Activated CD8-positive, alpha-beta memory T cell treated with anti-CD3 and anti-CD28 coated beads, Interleukin-2, amount 50 U/mL, for 24 hours (primary cell): Measurements from ENCODE around the gene SLC6A3.
"Not testable (repeated sequence)": the region's sequence is repeated elsewhere in the genome, so short reads cannot be mapped to it uniquely, and the experiment has no call there.

Experiments used
- DNase-seq: peaks from one replicate; pipeline ENCODE4 v3.0.0-alpha.2; 2020; ENCODE audit errors: extremely low read depth

Gene SLC6A3

DNA sequence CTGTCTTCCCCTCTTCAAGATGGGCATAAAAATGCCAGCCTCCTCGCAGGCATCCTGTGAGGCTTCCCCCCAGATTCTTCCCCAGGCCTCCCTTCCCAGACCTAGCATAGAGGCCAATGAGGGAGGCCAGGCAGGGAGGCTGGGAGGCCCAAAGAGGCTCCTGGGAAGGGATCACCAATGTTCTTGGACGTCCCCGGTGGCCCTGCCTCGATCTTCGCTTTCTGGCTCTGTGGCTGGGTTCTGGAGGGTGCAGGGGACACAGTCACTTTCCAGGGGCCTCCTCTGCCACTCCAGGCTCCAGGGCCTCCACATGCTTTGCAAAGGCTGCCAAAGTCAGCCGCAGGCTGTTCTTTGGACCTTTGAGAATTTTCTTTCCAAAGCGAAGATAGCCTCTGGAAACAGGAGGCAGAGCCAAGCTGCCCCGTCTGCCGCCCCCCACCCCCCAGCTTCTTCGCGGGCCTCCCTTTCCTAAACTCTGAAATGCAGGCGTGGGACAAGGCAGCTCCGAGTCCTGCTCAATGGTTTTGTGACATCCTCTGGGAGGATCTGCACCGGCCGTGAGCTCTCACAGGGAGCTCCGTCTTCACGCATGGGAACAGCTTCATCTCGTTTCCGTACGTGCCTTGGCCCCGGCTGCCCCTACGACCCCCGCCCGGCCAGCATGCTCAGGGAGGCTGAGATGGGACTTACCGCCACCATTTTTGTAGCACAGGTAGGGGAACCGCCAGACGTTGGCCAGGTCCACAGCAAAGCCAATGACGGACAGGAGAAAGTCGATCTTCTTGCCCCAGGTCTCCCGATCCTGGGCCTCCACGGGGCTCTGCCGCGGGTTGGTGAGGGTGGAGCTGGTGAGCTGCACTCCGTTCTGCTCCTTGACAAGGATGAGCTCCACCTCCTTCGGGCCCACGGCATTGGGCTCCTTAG, 2.8 kb downstream of the SLC6A3 start:
- DNase-seq = no peak

- DNase-seq = no peak
Measured at GRCh38 chr5:1441166-1441865, 3.9 kb downstream of the SLC6A3 start.

- DNase-seq = no peak
Measured at GRCh38 chr5:1440098-1440493, 5.1 kb downstream of the SLC6A3 start.

GRCh38 chr5:1439388-1440097, 5.7 kb downstream of the SLC6A3 start:
- DNase-seq = no peak

DNA sequence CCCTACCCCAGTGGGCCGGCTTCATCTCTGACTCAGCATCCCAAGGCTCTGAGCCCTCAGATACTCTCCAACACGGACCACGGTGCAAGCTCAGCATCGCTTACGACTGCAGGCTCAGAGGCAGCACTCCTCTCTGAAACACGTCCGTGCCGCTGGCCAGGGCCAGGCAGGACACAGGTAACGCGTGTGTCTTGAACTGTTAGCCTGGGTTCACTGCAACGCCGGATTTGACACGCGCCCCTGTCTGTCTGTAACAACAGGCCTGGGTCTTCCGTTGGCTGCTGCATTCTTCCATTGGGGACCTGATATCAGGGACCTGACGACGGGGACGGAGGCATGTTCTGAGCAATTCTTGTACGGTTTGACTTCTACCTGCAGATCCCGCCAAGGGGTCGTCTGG, 6.4 kb downstream of the SLC6A3 start:
- no peak for DNase-seq

DNA sequence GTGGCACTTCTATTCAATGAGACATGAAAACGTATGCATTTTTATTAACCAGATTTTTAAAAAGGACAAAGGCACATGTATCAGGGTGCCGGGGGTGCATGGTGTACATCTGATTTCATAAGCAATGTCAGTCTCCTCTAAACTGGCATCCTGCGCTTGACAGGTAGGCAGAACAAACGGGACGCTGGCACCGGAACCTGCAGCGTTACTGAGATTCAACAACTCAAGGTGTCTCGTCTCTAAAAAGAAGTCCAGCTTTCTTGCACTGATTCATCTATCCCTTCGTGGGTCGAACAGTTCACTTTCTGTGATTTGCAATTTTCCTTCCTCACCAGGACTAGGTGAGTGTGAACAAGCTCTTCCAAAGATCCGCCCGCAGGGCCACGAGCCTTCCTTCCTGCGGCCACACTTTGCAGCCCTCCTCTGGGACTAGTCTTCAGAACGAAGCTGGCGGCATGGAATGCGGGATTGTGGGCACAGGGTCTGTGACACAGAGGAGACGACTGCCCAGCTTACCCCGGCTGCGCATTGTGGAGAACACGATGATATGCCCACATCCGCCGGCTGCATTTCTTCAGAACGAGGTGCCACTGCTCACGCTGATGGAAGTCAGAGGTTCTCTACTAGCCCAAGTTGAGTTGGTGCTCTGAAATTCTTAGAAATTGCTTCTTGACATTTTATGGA, 7.2 kb downstream of the SLC6A3 start:
- no peak for DNase-seq

GRCh38 chr5:1437226-1437829, 7.9 kb downstream of the SLC6A3 start:
- no peak for DNase-seq

DNA sequence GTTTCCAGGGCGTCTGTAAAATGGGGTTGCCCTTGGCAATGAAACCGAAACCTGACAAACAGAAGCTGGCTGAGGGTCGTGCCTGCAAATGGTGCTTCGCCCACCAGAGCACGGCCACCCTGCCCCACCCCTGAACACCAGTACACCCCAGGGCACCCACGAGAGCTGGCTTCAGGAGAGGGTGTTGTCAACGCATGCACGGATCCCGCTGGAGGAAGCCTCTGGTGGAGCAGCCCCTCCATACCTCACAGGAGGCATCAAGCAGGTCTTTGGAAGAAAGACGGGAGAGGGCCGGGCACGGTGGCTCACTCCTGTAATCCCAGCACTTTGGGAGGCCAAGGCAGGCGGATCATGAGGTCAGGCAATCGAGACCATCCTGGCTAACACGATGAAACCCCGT, 8.6 kb downstream of the SLC6A3 start:
- no peak for DNase-seq

DNA sequence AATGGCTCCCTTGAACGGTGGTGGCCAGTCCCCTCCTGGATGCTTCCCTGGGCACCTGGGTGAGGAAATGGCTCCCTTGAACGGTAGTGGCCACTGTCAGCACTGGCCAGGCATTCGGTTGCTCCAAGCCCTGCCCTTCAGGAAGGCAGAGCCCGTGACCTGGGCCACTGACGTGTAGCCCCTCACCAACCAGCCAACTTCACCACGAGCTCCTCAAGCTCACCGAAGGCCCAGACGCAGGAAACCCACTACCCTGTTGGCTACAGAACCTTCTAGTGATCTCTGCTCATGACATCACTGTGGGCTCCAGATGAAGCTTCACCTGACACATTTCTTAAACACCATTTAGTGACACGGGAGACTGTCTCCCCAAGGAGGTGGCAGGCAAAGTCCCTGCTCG, 9.2 kb downstream of the SLC6A3 start:
- DNase-seq = no peak

- no peak for DNase-seq
Measured at GRCh38 chr5:1435369-1435768, 9.9 kb downstream of the SLC6A3 start.

DNA sequence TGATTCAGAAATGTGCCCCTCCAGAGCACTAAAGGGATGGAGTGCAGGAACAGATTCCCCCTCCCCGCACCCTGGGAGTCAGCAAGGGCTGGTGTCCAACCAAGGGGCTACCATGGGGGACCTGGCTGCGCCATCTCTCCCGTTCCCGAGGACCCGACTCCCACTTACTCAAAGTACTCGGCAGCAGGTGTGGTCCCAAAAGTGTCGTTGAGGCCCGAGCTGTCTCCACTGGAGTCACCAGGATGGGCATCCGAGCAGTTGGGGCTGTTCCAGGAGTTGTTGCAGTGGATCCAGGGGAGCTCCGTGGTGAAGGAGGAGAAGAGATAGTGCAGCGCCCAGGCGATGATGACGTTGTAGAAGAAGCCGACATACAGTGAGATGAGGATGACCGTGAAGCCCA, 12.9 kb downstream of the SLC6A3 start:
- no peak for DNase-seq

- DNase-seq = no peak
Measured at GRCh38 chr5:1431896-1432295, 13.3 kb downstream of the SLC6A3 start.

GRCh38 chr5:1431021-1431811, 14.0 kb downstream of the SLC6A3 start:
- DNase-seq = no peak

DNA sequence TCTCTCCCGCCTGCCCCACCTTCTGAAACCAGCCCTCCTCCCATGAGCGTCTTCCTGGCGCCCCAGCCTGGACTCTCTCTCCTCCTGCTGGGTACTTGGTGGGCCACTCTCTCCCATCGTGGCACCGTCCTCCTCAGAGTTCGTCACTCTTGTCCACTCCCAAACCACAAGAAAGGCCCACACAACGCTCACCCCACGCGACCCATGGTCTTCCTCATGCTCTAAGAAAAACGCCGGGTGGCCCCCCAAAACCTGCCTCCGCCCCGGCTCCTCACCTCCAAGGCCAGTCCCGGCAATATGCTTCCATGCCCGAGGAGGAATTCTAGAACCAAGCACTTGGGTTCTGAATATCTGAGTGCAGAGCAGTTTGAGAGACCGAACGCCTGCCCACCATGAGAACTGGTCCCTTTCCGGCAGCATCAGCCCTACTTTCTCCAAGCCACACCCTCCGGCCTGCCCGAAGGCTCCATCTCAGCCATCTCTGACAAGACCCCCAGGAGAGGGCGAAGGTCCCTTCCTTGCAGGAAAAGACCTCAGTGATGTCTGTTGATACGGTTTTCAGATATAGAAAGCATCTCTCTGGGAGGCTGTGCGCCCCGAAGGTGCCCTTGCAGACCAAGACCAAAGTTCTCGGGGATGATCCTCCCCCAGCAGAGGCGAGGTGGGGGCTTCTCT, 15.0 kb downstream of the SLC6A3 start:
- DNase-seq = no peak

DNA sequence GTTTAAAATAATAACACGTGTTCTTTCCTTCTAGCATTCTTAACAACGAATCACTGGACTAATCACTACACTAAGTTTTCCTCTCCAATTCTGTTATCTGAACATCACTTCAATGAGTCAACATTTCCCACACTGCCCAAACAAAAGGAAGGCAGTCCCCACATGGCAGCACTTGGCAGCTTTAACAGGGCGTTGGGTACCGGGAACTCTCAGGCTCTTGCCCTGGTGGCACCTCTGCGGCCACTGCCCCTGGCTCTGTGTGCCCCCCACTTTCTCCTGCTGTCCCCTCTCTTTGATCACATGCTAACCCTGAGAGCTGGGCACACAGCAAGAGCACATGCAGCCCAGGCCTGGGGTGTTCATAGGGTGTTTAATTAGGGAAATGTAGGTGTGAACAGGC, 15.7 kb downstream of the SLC6A3 start:
- no peak for DNase-seq

GRCh38 chr5:1429066-1429465, 16.2 kb downstream of the SLC6A3 start:
- DNase-seq = no peak

GRCh38 chr5:1428107-1428506, 17.1 kb downstream of the SLC6A3 start:
- no peak for DNase-seq

DNA sequence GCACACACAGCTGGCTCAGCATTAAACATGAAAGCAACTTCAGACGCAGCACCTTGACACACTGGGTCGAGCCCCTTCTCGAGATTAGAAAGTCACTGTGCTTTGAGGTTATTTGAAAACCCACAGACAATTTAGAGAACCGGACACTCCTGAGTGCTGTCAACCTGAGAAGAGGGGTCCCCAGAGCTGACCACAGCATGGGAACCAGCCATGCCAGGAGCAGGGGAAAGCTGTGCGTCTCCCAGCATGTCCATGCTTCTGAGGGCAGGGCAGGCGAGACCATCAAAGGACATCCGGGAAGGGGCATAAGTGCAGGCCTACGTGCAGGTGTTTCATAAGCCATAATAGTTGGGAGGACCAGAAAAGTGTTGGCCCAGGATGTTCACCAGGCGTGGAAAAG, 20.5 kb downstream of the SLC6A3 start:
- no peak for DNase-seq

GRCh38 chr5:1423901-1424603, 21.2 kb downstream of the SLC6A3 start:
- DNase-seq = no peak

GRCh38 chr5:1422522-1422921, 22.7 kb downstream of the SLC6A3 start:
- DNase-seq = not testable (repeated sequence)
